IMR-90 (cell line): ENCODE results near the gene MEGF11. TPM values are rescaled to one million over a fixed set of nuclear protein-coding genes. Genes with fewer than 3 reads are reported as not detected.

Source experiments
- ATAC-seq: fragments of 200-7000 bp; cut with Tn5 transposase; 2 replicates; pipeline ENCODE4 v1.9.1; 2020; ENCODE audit warnings: low read depth, mild to moderate bottlenecking, moderate library complexity
- BruUV-seq: library from RNA; stranded (reverse); fragments of 400-500 nt; replicated peaks from 2 replicates; lab custom pipeline; 2021; lab: Mats Ljungman, UMichigan
- CTCF ChIA-PET: fragments of 300-600 bp; formaldehyde crosslinking; extraction: SDS; loops from one replicate; lab custom pipeline; 2021; ENCODE audit warnings: antibody characterized with exemption; lab: Yijun Ruan, JAX
- POLR2A ChIA-PET: fragments of 300-600 bp; sonication (Branson Sonifier 250); formaldehyde crosslinking; loops from one replicate; lab custom pipeline; 2022; ENCODE audit warnings: antibody characterized with exemption; ENCODE audit not compliant: unreplicated experiment; lab: Charles Lee
- DNase-seq: peaks from one replicate; pipeline ENCODE4 v3.0.0; 2013
- H2AFZ ChIP-seq: replicated peaks from 2 replicates; pipeline ENCODE3; 2013; ENCODE audit warnings: low read length, mild to moderate bottlenecking; ENCODE audit not compliant: poor library complexity
- H2AK5ac ChIP-seq: 2 replicates; pipeline ENCODE4 v1.6.1; 2013; ENCODE audit warnings: low read depth, low read length, inconsistent platforms
- H2AK9ac ChIP-seq: replicated peaks from 2 replicates; pipeline ENCODE3; 2013; ENCODE audit warnings: mild to moderate bottlenecking, low read depth, low read length, moderate library complexity; ENCODE audit not compliant: poor library complexity
- H2BK120ac ChIP-seq: 2 replicates; pipeline ENCODE4 v1.6.1; 2013; ENCODE audit warnings: low read depth, low read length, inconsistent platforms
- H2BK15ac ChIP-seq: 3 replicates; pipeline ENCODE4 v1.6.1; 2013; ENCODE audit warnings: low read depth, low read length, inconsistent platforms
- H2BK20ac ChIP-seq: 2 replicates; pipeline ENCODE4 v1.6.1; 2013; ENCODE audit warnings: low read depth, mild to moderate bottlenecking, inconsistent platforms, low read length, moderate library complexity
- H2BK5ac ChIP-seq: 2 replicates; pipeline ENCODE4 v1.6.1; 2013; ENCODE audit warnings: mild to moderate bottlenecking, low read depth, low read length, inconsistent platforms; ENCODE audit not compliant: poor library complexity, severe bottlenecking
- H3K14ac ChIP-seq: replicated peaks from 2 replicates; pipeline ENCODE4 v1.6.1; 2013; ENCODE audit warnings: low read depth, low read length, inconsistent platforms
- H3K18ac ChIP-seq: 2 replicates; pipeline ENCODE4 v1.6.1; 2013; ENCODE audit warnings: low read depth, low read length, control low read depth
- H3K23ac ChIP-seq: 2 replicates; pipeline ENCODE4 v1.6.1; 2013; ENCODE audit warnings: low read depth, low read length, inconsistent platforms
- H3K27ac ChIP-seq: 2 replicates; pipeline ENCODE4 v1.5.1; 2013; ENCODE audit warnings: mild to moderate bottlenecking, control low read depth, low read length; ENCODE audit not compliant: insufficient read depth
- H3K27me3 ChIP-seq: 2 replicates; pipeline ENCODE4 v1.6.1; 2013; ENCODE audit warnings: low read length; ENCODE audit not compliant: control insufficient read depth, insufficient read depth
- H3K36me3 ChIP-seq: 2 replicates; pipeline ENCODE4 v1.6.1; 2013; ENCODE audit warnings: low read length, mixed read lengths; ENCODE audit not compliant: control insufficient read depth, insufficient read depth
- H3K4ac ChIP-seq: 2 replicates; pipeline ENCODE4 v1.6.1; 2013; ENCODE audit warnings: low read depth, low read length, inconsistent platforms
- H3K4me1 ChIP-seq: 2 replicates; pipeline ENCODE4 v1.6.1; 2013; ENCODE audit warnings: low read length, mixed read lengths; ENCODE audit not compliant: control insufficient read depth, insufficient read depth
- H3K4me2 ChIP-seq: 2 replicates; pipeline ENCODE4 v1.6.1; 2013; ENCODE audit warnings: low read depth, mild to moderate bottlenecking, control low read depth, low read length, moderate library complexity
- H3K4me3 ChIP-seq: 2 replicates; pipeline ENCODE4 v1.5.1; 2013; ENCODE audit warnings: low read depth, mild to moderate bottlenecking, control low read depth, low read length, moderate library complexity; ENCODE audit not compliant: insufficient read depth
- H3K56ac ChIP-seq: 2 replicates; pipeline ENCODE4 v1.6.1; 2013; ENCODE audit warnings: low read length, inconsistent platforms; ENCODE audit not compliant: insufficient read depth; ENCODE audit errors: extremely low read depth
- H3K79me1 ChIP-seq, 2 experiments: 2 replicates each; pipeline ENCODE4 v1.6.1; 2013; ENCODE audit warnings: low read length in 2 of 2, inconsistent platforms in 1 of 2, low read depth in 1 of 2
- H3K9ac ChIP-seq: 2 replicates; pipeline ENCODE4 v1.6.1; 2013; ENCODE audit warnings: low read depth, low read length, control low read depth
- H3K9me1 ChIP-seq: 2 replicates; pipeline ENCODE4 v1.6.1; 2013; ENCODE audit warnings: low read length, inconsistent platforms; ENCODE audit not compliant: insufficient read depth
- H3K9me3 ChIP-seq: 2 replicates; pipeline ENCODE4 v1.6.1; 2013; ENCODE audit warnings: low read length; ENCODE audit not compliant: control insufficient read depth, insufficient read depth
- H4K20me1 ChIP-seq: 2 replicates; pipeline ENCODE4 v1.6.1; 2013; ENCODE audit warnings: low read length, inconsistent platforms; ENCODE audit not compliant: insufficient read depth
- H4K5ac ChIP-seq: 2 replicates; pipeline ENCODE4 v1.6.1; 2013; ENCODE audit warnings: mild to moderate bottlenecking, low read depth, low read length, control low read depth
- H4K8ac ChIP-seq, 2 experiments: 2 replicates each; pipeline ENCODE4 v1.6.1; 2013; ENCODE audit warnings: low read depth in 2 of 2, low read length in 2 of 2, control low read depth in 1 of 2, inconsistent platforms in 1 of 2
- H4K91ac ChIP-seq: 2 replicates; pipeline ENCODE4 v1.6.1; 2013; ENCODE audit warnings: low read depth, low read length, inconsistent platforms; ENCODE audit not compliant: insufficient read depth
- CHD1 ChIP-seq: IDR thresholded peaks from 2 replicates; pipeline ENCODE4 v1.6.1; 2012; ENCODE audit warnings: low read depth, low read length, improper control_type of control experiment
- WGBS, 2 experiments: methylation state at CpG; one replicate each; pipeline versions ENCODE4 v1.1.5 to v1.1.7; 2013; ENCODE audit warnings: missing lambda C conversion rate in 2 of 2; ENCODE audit not compliant: insufficient read length in 1 of 2; ENCODE audit errors: extremely low coverage in 2 of 2; 5-methylcytosine and 5-hydroxymethylcytosine counted together
- dilution Hi-C: fragments of 300-500 bp; cut with HindIII; formaldehyde crosslinking; loops from one replicate; pipeline ENCODE4 v1.14.3; 2018; ENCODE audit warnings: low sequenced_read_pairs; ENCODE audit not compliant: unreplicated experiment
- in situ Hi-C: fragments of 300-500 bp; cut with MboI; formaldehyde crosslinking; loops from 3 replicates; pipeline ENCODE4 v1.14.3; 2019; ENCODE audit warnings: low sequenced_read_pairs, inconsistent platforms, mixed read lengths
- intact Hi-C: fragments of 100-400 bp; cut with micrococcal nuclease; formaldehyde crosslinking; loops from 2 replicates; pipeline ENCODE4 v1.10.0; 2022
- polyA plus RNA-seq, 3 experiments: library from polyadenylated mRNA; depleted of rRNA; stranded (reverse); fragments of >200 nt; gene quantifications; 2 replicates each; pipeline ENCODE4 v1.2.3, GENCODE V29; 2012; ENCODE audit warnings: low replicate concordance in 1 of 3
- total RNA-seq: library from RNA; depleted of rRNA; stranded (reverse); fragments of >200 nt; gene quantifications from 2 replicates; pipeline ENCODE4 v1.2.3, GENCODE V29; 2012

MEGF11 gene
- total and polyA plus RNA-seq, 2 of the 4 experiments (the other 2 are of a cell fraction): not detected

DNA sequence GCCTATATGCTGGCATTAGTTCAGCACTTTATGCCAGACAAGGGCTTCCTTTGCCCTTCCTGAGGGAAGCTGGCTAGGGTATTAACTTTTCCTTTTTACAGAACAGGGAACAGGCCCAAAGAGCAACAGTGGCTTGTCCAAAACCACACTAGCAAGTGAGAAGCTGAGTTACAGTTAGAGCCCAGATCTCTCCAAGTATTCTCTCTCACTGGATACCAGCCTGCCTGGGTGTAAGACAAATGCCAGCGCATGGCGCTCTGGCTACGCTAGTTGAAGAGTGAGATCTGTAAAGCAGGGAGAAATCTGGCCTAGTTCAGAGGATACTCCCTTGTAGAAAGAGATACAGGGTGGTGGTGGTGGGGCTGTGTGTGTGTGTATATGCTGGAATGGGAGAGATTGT lies 345.9 kb downstream of the MEGF11 start:
- H2BK15ac ChIP-seq: no peak overlapping the region
- DNase-seq (no peak), ATAC-seq (no peak)
- peaks cover 3% of the 10 kb centered on the region; the same call in 1 of the 2 replicates for H3K4me1 ChIP-seq
- H2BK120ac ChIP-seq: no peak overlapping the region
- no peak overlapping the region for H2AFZ ChIP-seq
- H3K18ac ChIP-seq: no peak overlapping the region
- no peak overlapping the region for H3K56ac ChIP-seq
- H4K8ac ChIP-seq: no peak overlapping the region
- no peak overlapping the region for H3K27ac ChIP-seq
- H3K79me1 ChIP-seq: peaks cover 0 to 22% of the 10 kb centered on the region in 2 experiments; a peak in 3 of 4 replicates
- H3K4ac ChIP-seq: no peak overlapping the region
- WGBS, 2 experiments: no CpG with 5 or more reads among the region's 3 CpGs
- peaks cover 35% of the 10 kb centered on the region for H3K36me3 ChIP-seq
- H4K20me1 ChIP-seq: no peaks in the 10 kb centered on the region; the same call in 1 of the 2 replicates
- BruUV-seq: no TSS peak
- in situ Hi-C loops: loop anchor here (25.0 kb wide), 1 partner anchor 580 kb away; the partner anchor contains the start of gene SNAPC5
- no peak overlapping the region for H3K23ac ChIP-seq
- no peak overlapping the region for H3K9ac ChIP-seq
- H4K91ac ChIP-seq: no peak overlapping the region
- intact Hi-C loops: no loop called here
- no peaks in the 10 kb centered on the region for H3K27me3 ChIP-seq
- H3K9me1 ChIP-seq: peaks cover 16% of the 10 kb centered on the region
- no peak overlapping the region for H3K4me2 ChIP-seq
- H2BK5ac ChIP-seq: no peak overlapping the region
- no peak overlapping the region for H2AK9ac ChIP-seq
- H3K9me3 ChIP-seq: no peaks in the 10 kb centered on the region
- no peak overlapping the region for H2BK20ac ChIP-seq
- POLR2A ChIA-PET: no interaction called here
- no peak for TF ChIP-seq CHD1
- H3K4me3 ChIP-seq: no peak overlapping the region
- no peak overlapping the region for H4K5ac ChIP-seq
- H2AK5ac ChIP-seq: no peak overlapping the region
- CTCF ChIA-PET: no interaction called here
- H3K14ac ChIP-seq: no peak overlapping the region
- dilution Hi-C loops: no loop called here
